Testis (tissue), 3 donors: ENCODE measurements around the gene AGXT2. TPM values are rescaled to one million over a fixed set of nuclear protein-coding genes. Genes with fewer than 3 reads are reported as not detected.

Experiments
- DNase-seq: peaks from one replicate; pipeline ENCODE4 v3.0.0-alpha.2; 2019
- H3K27ac ChIP-seq, 2 donors: fragments of 200-600 bp; sonication (generic); one replicate each; pipeline ENCODE4 v1.5.1; 2019
- H3K27me3 ChIP-seq: fragments of 200-600 bp; sonication (generic); one replicate; pipeline ENCODE4 v1.5.1; 2019
- H3K36me3 ChIP-seq: fragments of 200-600 bp; sonication (generic); one replicate; pipeline ENCODE4 v1.5.1; 2017; ENCODE audit warnings: low read depth; ENCODE audit errors: missing control alignments
- H3K4me1 ChIP-seq: fragments of 200-600 bp; sonication (generic); one replicate; pipeline ENCODE4 v1.5.1; 2019
- H3K4me3 ChIP-seq, 2 donors: fragments of 200-600 bp; sonication (generic); one replicate each; pipeline ENCODE4 v1.5.1; 2017 to 2019
- H3K9me3 ChIP-seq: fragments of 200-600 bp; sonication (generic); one replicate; pipeline ENCODE4 v1.5.1; 2017
- CTCF ChIP-seq, 3 experiments: fragments of 450-650 bp in 2 of 3; fragments of 200-600 bp in 1 of 3; sonication (generic) in 1 of 3; IDR thresholded peaks; one replicate each; pipeline ENCODE4 v1.5.1; 2016 to 2019; ENCODE audit warnings: antibody characterized with exemption in 3 of 3, mild to moderate bottlenecking in 2 of 3, moderate library complexity in 1 of 3
- POLR2A ChIP-seq: fragments of 450-650 bp; IDR thresholded peaks from one replicate; pipeline ENCODE4 v1.6.1; 2017; ENCODE audit warnings: antibody characterized with exemption, mild to moderate bottlenecking, moderate library complexity
- WGBS, 2 donors: methylation state at CpG; one replicate each; pipeline ENCODE4 v1.1.5; 2018; 5-methylcytosine and 5-hydroxymethylcytosine counted together
- intact Hi-C: fragments of 100-400 bp; cut with DNase I; formaldehyde crosslinking; loops from one replicate; pipeline ENCODE4 v1.15.1; 2023; ENCODE audit warnings: low total_unique reads
- polyA plus RNA-seq: library from polyadenylated mRNA; stranded (reverse); fragments of 350-450 nt; fragmentation: Illumina TruSeq; extraction: RNeasy Lipid Tissue Mini Kit (QIAGEN cat#74804); gene quantifications from one replicate; pipeline ENCODE4 v1.2.3, GENCODE V29; 2014; ENCODE audit warnings: low read depth, low replicate concordance; ENCODE audit not compliant: insufficient read depth
- total RNA-seq, 2 donors: library from RNA; depleted of rRNA; stranded (reverse); fragments of >200 nt; gene quantifications; one replicate each; pipeline ENCODE4 v1.2.3, GENCODE V29; 2016

AGXT2 gene
- total and polyA plus RNA-seq, 3 donors from 2014 or later, result 0.25 TPM; not detected in 2

- Histone ChIP-seq H3K27me3 (no peaks in the 10 kb centered on the region), H3K9me3 (no peaks in the 10 kb centered on the region), H3K4me1 (no peaks in the 10 kb centered on the region), H3K27ac (no peak overlapping the region), H3K4me3 (no peak overlapping the region), H3K36me3 (no peaks in the 10 kb centered on the region)
- 87 to 88% methylated on average over 2 of the region's 2 CpGs for WGBS, 2 donors
- intact Hi-C loops, result no loop called here
- TF ChIP-seq POLR2A (no peak), CTCF (IDR thresholded peaks at IDR 0.05) (no peak)
- DNase-seq, result no peak
These were observed 38.7 kb downstream of the AGXT2 start for GRCh38 chr5:35009019-35009418.

GRCh38 chr5:35004771-35005170 lies 43.0 kb downstream of the AGXT2 start:
- H3K4me1 ChIP-seq, result no peaks in the 10 kb centered on the region
- no peak overlapping the region for H3K4me3 ChIP-seq
- 77 to 79% methylated on average over 1 of the region's 1 CpG for WGBS, 2 donors
- no peak overlapping the region for H3K27ac ChIP-seq
- no peak for DNase-seq
- no peaks in the 10 kb centered on the region for H3K27me3 ChIP-seq
- H3K36me3 ChIP-seq, result no peaks in the 10 kb centered on the region
- intact Hi-C loops, result no loop called here
- no peaks in the 10 kb centered on the region for H3K9me3 ChIP-seq
- no peak for TF ChIP-seq CTCF (IDR thresholded peaks at IDR 0.05)
- TF ChIP-seq POLR2A, result no peak

DNA sequence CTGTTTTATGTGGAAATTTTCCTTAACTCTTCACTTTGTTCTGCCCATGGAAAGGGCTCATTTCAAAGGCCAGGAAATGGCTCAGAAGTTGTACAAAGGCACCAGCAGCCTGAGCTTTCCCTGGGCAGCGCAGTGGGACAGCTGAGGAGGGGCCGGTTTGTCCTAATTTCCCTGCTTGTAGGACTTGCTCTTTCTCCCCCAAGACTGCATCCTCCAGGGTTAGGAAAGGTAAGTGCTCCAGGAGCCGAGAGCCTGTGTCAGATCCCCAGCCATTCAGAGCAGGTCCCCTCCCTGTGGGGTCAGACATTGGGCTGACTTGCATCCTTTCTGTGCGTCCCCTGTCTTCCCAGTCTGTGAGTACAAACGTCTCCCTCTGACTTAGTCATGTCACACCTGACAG lies 43.5 kb downstream of the AGXT2 start:
- intact Hi-C loops, result no loop called here
- no peaks in the 10 kb centered on the region for H3K27me3 ChIP-seq
- DNase-seq, result no peak
- H3K9me3 ChIP-seq, result no peaks in the 10 kb centered on the region
- no peak overlapping the region for H3K4me3 ChIP-seq
- no peaks in the 10 kb centered on the region for H3K36me3 ChIP-seq
- H3K27ac ChIP-seq, result no peak overlapping the region
- H3K4me1 ChIP-seq, result no peaks in the 10 kb centered on the region
- TF ChIP-seq CTCF (IDR thresholded peaks at IDR 0.05) (no peak), POLR2A (no peak)
- 66 to 80% methylated on average over 3 to 5 of the region's 5 CpGs for WGBS, 2 donors

DNA sequence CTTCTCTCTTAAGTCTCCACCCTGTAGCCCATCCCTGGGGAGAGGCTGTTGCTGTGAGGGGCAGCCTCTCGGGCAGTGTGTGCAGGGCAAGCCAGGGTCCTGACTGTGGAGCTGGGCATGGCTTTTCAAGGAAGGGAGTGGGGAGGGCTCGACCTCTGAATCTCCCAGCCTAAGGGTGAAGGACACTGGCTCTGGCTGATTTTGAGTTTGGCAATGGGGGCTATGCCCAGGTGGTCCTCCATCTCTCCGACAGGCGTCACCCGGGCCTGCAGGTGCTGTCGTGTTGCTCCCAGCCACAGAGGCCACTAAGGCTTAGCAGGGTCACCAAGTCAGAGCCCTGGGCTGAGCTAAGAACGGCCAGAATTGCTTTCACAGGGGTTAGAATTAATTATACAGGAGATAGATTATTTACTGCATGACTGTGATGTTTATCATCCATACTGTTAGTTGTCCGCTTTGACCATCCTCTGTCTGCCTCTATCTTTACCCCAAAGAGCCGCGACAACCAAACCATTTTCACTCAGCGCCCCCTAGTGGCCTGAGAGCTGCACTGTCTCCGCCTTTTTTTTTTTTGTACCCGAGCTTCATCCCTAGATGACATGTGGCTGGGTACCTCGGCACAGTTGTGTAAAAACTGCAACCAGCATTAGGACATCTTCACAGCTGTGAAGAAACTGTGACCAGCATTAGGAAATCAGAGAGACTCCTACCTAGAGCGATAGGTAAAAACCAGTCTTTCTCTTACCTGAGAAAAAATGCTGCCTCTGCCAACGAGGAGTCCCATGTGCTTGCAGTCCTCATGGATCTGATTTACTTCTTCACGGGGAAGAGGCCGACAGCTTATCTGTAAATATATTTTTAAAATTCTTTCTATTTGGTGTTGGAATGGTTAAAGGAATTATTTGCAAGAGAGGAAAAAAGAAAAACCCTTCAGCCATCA lies 44.5 kb downstream of the AGXT2 start:
- Histone ChIP-seq H3K4me3 (no peak overlapping the region), H3K4me1 (no peaks in the 10 kb centered on the region), H3K36me3 (no peaks in the 10 kb centered on the region), H3K27me3 (no peaks in the 10 kb centered on the region), H3K9me3 (no peaks in the 10 kb centered on the region), H3K27ac (no peak overlapping the region)
- DNase-seq, result peak; percentile 78
- WGBS, 2 donors, result 19 to 39% methylated on average over 17 to 18 of the region's 18 CpGs
- intact Hi-C loops, result no loop called here
- TF ChIP-seq CTCF (IDR thresholded peaks at IDR 0.05) (peak; percentile 66 to 99 (median 85)), POLR2A (no peak)
